A673 (cell line): ENCODE data around the gene URB1. TPM values are rescaled to one million over a fixed set of nuclear protein-coding genes. Genes with fewer than 3 reads are reported as not detected.

ENCODE experiments used
- BruUV-seq: library from RNA; stranded (reverse); fragments of 400-500 nt; replicated peaks from 2 replicates; lab custom pipeline; 2021; lab: Mats Ljungman, UMichigan
- CTCF ChIA-PET: fragments of 300-600 bp; sonication (Branson Sonifier 250); formaldehyde crosslinking; loops from one replicate; lab custom pipeline; 2022; ENCODE audit warnings: antibody characterized with exemption; lab: Charles Lee
- POLR2A ChIA-PET: fragments of 300-600 bp; sonication (Branson Sonifier 250); formaldehyde crosslinking; loops from one replicate; lab custom pipeline; 2022; ENCODE audit warnings: antibody characterized with exemption; ENCODE audit not compliant: low non-redundant PET; lab: Charles Lee
- DNase-seq: peaks from one replicate; pipeline ENCODE4 v3.0.0-alpha.2; 2015; ENCODE audit warnings: low spot score
- H3K27ac ChIP-seq: fragments of 200-600 bp; sonication (generic); 2 replicates; pipeline ENCODE4 v1.5.1; 2016; ENCODE audit warnings: mixed run types, low read depth, mild to moderate bottlenecking, mixed read lengths, antibody characterized with exemption, low read length; ENCODE audit not compliant: poor library complexity, severe bottlenecking
- H3K27me3 ChIP-seq: fragments of 200-600 bp; sonication (generic); replicated peaks from 2 replicates; pipeline ENCODE4 v1.6.1; 2017; ENCODE audit warnings: mixed run types, low read depth, mild to moderate bottlenecking, mixed read lengths, antibody characterized with exemption, low read length; ENCODE audit not compliant: insufficient read depth, poor library complexity
- H3K36me3 ChIP-seq: fragments of 200-600 bp; sonication (generic); 2 replicates; pipeline ENCODE4 v1.6.1; 2016; ENCODE audit warnings: mixed run types, mild to moderate bottlenecking, mixed read lengths, antibody characterized with exemption, low read length; ENCODE audit not compliant: insufficient read depth, poor library complexity, severe bottlenecking
- H3K4me1 ChIP-seq: fragments of 200-600 bp; sonication (generic); 2 replicates; pipeline ENCODE4 v1.6.1; 2017; ENCODE audit warnings: mixed run types, mild to moderate bottlenecking, mixed read lengths, antibody characterized with exemption, low read length; ENCODE audit not compliant: insufficient read depth, poor library complexity, severe bottlenecking
- H3K4me3 ChIP-seq: fragments of 200-600 bp; sonication (generic); 2 replicates; pipeline ENCODE4 v1.5.1; 2016; ENCODE audit warnings: low read depth, mixed run types, mild to moderate bottlenecking, mixed read lengths, low read length; ENCODE audit not compliant: poor library complexity, severe bottlenecking
- H3K9me3 ChIP-seq: fragments of 200-600 bp; sonication (generic); 2 replicates; pipeline ENCODE4 v1.6.1; 2016; ENCODE audit warnings: mixed run types, low read depth, mild to moderate bottlenecking, mixed read lengths, antibody characterized with exemption, low read length; ENCODE audit not compliant: poor library complexity, severe bottlenecking
- CTCF ChIP-seq: fragments of 300-800, 200-600 bp; sonication (generic); conservative IDR thresholded peaks from 2 replicates; pipeline ENCODE4 v1.5.1; 2017; ENCODE audit warnings: low read depth, mild to moderate bottlenecking, antibody characterized with exemption, low read length, moderate library complexity, mixed read lengths
- EZH2 ChIP-seq: fragments of 200-600 bp; sonication (generic); IDR thresholded peaks from 2 replicates; pipeline ENCODE4 v1.6.1; 2017; ENCODE audit warnings: borderline replicate concordance, low read depth, mild to moderate bottlenecking, mixed read lengths, antibody characterized with exemption, low read length; ENCODE audit not compliant: poor library complexity, severe bottlenecking
- intact Hi-C: fragments of 100-400 bp; cut with micrococcal nuclease; formaldehyde crosslinking; loops from one replicate; pipeline ENCODE4 v1.10.0; 2022; ENCODE audit not compliant: unreplicated experiment
- total RNA-seq: library from RNA; stranded (reverse); gene quantifications from 2 replicates; pipeline ENCODE4 v1.2.3, GENCODE V29; 2021

Gene URB1
- total RNA-seq, 1 experiment from 2014 or later = 30.5 TPM

DNA sequence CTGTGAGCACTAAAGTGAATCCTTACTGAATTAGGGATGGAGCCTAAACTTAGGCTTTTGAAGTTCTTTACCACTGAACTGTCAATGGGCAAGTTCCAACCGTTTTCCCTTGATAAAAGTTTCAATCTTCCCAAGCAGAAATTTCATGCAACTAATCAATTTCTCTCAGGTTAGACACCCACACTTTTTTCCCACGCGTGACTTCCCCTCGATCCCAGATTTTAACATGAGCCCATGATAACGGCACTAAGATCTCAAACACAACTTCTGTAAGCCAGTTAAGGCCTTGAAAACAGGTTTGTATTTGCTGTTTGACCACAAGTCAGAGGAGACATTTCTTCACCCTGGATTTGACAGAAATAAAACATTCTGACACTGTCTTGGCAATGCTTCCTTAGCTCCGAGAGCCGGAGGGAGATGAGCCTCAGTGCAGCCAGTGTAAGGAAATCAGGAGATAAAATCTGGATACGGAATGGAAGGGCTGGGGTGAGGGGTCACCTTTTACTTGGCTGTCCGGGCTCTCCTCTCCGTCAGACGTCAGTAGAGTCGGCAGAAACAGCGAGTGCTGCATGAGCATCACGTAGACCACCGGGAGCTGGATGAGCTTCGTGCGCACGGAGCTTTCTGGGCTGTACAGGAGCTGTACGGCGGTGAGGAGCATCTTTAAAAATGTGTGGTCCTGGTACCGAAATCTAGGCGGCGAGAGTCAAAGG is 54.4 kb downstream of the URB1 start:
- ChIA-PET CTCF (no interaction called here), POLR2A (no interaction called here)
- DNase-seq = no peak
- intact Hi-C loops = no loop called here
- BruUV-seq = no TSS peak
- no peaks in the 10 kb centered on the region for H3K9me3 ChIP-seq
- H3K4me3 ChIP-seq = no peak overlapping the region
- no peaks in the 10 kb centered on the region for H3K27me3 ChIP-seq
- H3K27ac ChIP-seq = no peak overlapping the region
- no peaks in the 10 kb centered on the region for H3K4me1 ChIP-seq
- TF ChIP-seq CTCF (no peak), EZH2 (no peak)
- H3K36me3 ChIP-seq = peaks cover 72% of the 10 kb centered on the region

DNA sequence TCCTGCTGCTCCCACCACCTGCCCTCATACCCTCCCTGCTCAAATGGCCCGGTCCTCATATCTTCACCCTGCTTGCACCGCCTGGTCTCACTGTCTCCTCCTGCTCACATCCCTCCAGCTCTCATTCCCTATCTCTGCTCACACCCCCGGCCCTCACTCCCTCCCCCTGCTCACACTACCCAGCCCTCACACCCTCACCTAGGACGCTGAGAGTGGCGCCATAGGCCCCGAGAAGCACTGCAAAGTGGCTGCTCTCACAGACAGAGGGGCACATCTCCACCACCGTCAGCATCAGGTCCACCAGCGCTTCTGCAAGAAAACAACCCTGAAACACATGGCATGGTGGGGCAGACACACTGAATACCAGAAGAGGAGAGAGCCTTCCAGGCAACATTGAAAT is 55.6 kb downstream of the URB1 start:
- BruUV-seq = no TSS peak
- CTCF ChIA-PET = no interaction called here
- Histone ChIP-seq H3K9me3 (no peaks in the 10 kb centered on the region), H3K4me3 (no peak overlapping the region), H3K36me3 (peaks cover 73% of the 10 kb centered on the region), H3K4me1 (no peaks in the 10 kb centered on the region), H3K27ac (no peak overlapping the region), H3K27me3 (no peaks in the 10 kb centered on the region)
- POLR2A ChIA-PET = no interaction called here
- TF ChIP-seq EZH2 = no peak
- TF ChIP-seq CTCF = no peak
- intact Hi-C loops = no loop called here
- no peak for DNase-seq

DNA sequence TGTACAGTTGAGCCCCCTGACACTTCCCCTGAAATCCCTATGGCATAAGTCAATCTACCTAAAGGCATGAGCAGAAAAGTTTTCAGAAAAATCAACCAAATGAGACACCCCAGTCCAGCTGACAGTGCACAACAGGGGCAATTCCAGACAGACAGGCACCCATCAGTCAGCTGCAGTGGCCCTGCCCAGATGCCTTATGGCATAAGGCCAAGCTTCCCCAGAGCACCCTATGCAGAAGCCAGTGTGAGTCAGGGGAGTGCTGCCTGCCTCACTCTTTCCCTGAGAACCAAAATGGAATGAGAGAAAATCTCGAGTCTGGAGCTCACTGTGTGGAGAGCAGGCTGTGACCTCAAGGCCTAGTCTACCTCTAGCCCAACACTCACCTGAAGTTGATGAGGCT is 56.1 kb downstream of the URB1 start:
- H3K27me3 ChIP-seq = no peaks in the 10 kb centered on the region
- no TSS peak for BruUV-seq
- POLR2A ChIA-PET = no interaction called here
- H3K27ac ChIP-seq = no peak overlapping the region
- peak; percentile 30 for DNase-seq
- no peaks in the 10 kb centered on the region for H3K9me3 ChIP-seq
- no peaks in the 10 kb centered on the region for H3K4me1 ChIP-seq
- H3K36me3 ChIP-seq = peaks cover 73% of the 10 kb centered on the region
- no peak for TF ChIP-seq EZH2
- no peak for TF ChIP-seq CTCF
- intact Hi-C loops = no loop called here
- CTCF ChIA-PET = no interaction called here
- no peak overlapping the region for H3K4me3 ChIP-seq
